DMS53 treated with DMSO at 0.1 percent for 48 hours (cell line): ENCODE data around the gene C2CD4B.

Experiments used
- DNase-seq: peaks from one replicate; lab custom pipeline; 2025; ENCODE audit not compliant: unreplicated experiment; lab: John Stamatoyannopoulos, UW

Gene C2CD4B

GRCh38 chr15:62120776-62121175 is 44.3 kb downstream of the C2CD4B start:
- no peak for DNase-seq

GRCh38 chr15:62119874-62120273 is 45.2 kb downstream of the C2CD4B start:
- DNase-seq, result no peak

GRCh38 chr15:62119227-62119864 is 45.7 kb downstream of the C2CD4B start:
- peak; percentile 70 for DNase-seq

- no peak for DNase-seq
Measured at GRCh38 chr15:62118520-62119226, 46.4 kb downstream of the C2CD4B start.

- DNase-seq, result peak; percentile 53
Measured at GRCh38 chr15:62115847-62116246, 49.2 kb downstream of the C2CD4B start.
